GM18520 (cell line): ENCODE measurements around the gene WDTC1.
"Not testable (repeated sequence)": the region's sequence is repeated elsewhere in the genome, so short reads cannot be mapped to it uniquely, and the experiment has no call there.

Experiments used
- ATAC-seq: cut with Tn5 transposase; IDR thresholded peaks from one replicate; pipeline ENCODE4 v1.9.1; 2021; ENCODE audit not compliant: unreplicated experiment

WDTC1 gene

GRCh38 chr1:27243665-27244064 is 9.2 kb downstream of the WDTC1 start:
- not testable (repeated sequence) for ATAC-seq

GRCh38 chr1:27246194-27246593 is 11.8 kb downstream of the WDTC1 start:
- no peak for ATAC-seq

- no peak for ATAC-seq
These were observed 19.2 kb downstream of the WDTC1 start for GRCh38 chr1:27253596-27253995.

- ATAC-seq, result no peak
These were observed 20.7 kb downstream of the WDTC1 start for GRCh38 chr1:27255136-27255535.

- ATAC-seq, result no peak
These were observed 22.7 kb downstream of the WDTC1 start for GRCh38 chr1:27257155-27257554.

GRCh38 chr1:27258598-27258997 is 24.2 kb downstream of the WDTC1 start:
- no peak for ATAC-seq

- ATAC-seq, result no peak
These were observed 32.7 kb downstream of the WDTC1 start for GRCh38 chr1:27267153-27267552.

- no peak for ATAC-seq
These were observed 34.8 kb downstream of the WDTC1 start for GRCh38 chr1:27269276-27269675.

GRCh38 chr1:27274204-27274603 is 39.8 kb downstream of the WDTC1 start:
- ATAC-seq, result no peak

- no peak for ATAC-seq
These were observed 41.3 kb downstream of the WDTC1 start for GRCh38 chr1:27275696-27276095.

- ATAC-seq, result no peak
These were observed 50.2 kb downstream of the WDTC1 start for GRCh38 chr1:27284425-27285273.

GRCh38 chr1:27285274-27285660 is 50.8 kb downstream of the WDTC1 start:
- no peak for ATAC-seq

- not testable (repeated sequence) for ATAC-seq
These were observed 51.4 kb downstream of the WDTC1 start for GRCh38 chr1:27285821-27286220.

GRCh38 chr1:27289125-27289524 is 54.7 kb downstream of the WDTC1 start:
- ATAC-seq, result not testable (repeated sequence)

- no peak for ATAC-seq
These were observed 56.1 kb downstream of the WDTC1 start for GRCh38 chr1:27290581-27290980.

GRCh38 chr1:27292106-27292505 is 57.7 kb downstream of the WDTC1 start:
- ATAC-seq, result no peak

GRCh38 chr1:27293915-27294314 is 59.5 kb downstream of the WDTC1 start:
- ATAC-seq, result no peak

GRCh38 chr1:27296773-27297291 is 62.4 kb downstream of the WDTC1 start:
- ATAC-seq, result no peak

GRCh38 chr1:27297903-27298302 is 63.5 kb downstream of the WDTC1 start:
- ATAC-seq, result no peak

- ATAC-seq, result no peak
These were observed 64.4 kb downstream of the WDTC1 start for GRCh38 chr1:27298632-27299384.

- no peak for ATAC-seq
These were observed 65.2 kb downstream of the WDTC1 start for GRCh38 chr1:27299385-27300271.
